Kidney capillary endothelial cell (primary cell): Measurements from ENCODE around the gene PXDC1.
"Not testable (repeated sequence)": the region's sequence is repeated elsewhere in the genome, so short reads cannot be mapped to it uniquely, and the experiment has no call there.

Experiments
- DNase-seq: peaks from one replicate; pipeline ENCODE4 v3.0.0-alpha.2; 2018; ENCODE audit warnings: low spot score

PXDC1 gene

GRCh38 chr6:3731700-3732099 lies 19.8 kb downstream of the PXDC1 start:
- DNase-seq: no peak

- DNase-seq: no peak
Observed at GRCh38 chr6:3729603-3730344, 21.7 kb downstream of the PXDC1 start.

GRCh38 chr6:3727593-3728108 lies 23.9 kb downstream of the PXDC1 start:
- DNase-seq: no peak

GRCh38 chr6:3727036-3727435 lies 24.5 kb downstream of the PXDC1 start:
- DNase-seq: no peak

GRCh38 chr6:3726421-3726820 lies 25.1 kb downstream of the PXDC1 start:
- DNase-seq: no peak

- no peak for DNase-seq
Observed at GRCh38 chr6:3725145-3726047, 26.1 kb downstream of the PXDC1 start.

- DNase-seq: no peak
Observed at GRCh38 chr6:3724451-3725144, 26.9 kb downstream of the PXDC1 start.

- DNase-seq: no peak
Observed at GRCh38 chr6:3723966-3724365, 27.5 kb downstream of the PXDC1 start.

GRCh38 chr6:3723251-3723650 lies 28.3 kb downstream of the PXDC1 start:
- DNase-seq: no peak

- no peak for DNase-seq
Observed at GRCh38 chr6:3722785-3723184, 28.7 kb downstream of the PXDC1 start.

GRCh38 chr6:3721810-3722621 lies 29.5 kb downstream of the PXDC1 start:
- DNase-seq: no peak

GRCh38 chr6:3720770-3721169 lies 30.7 kb downstream of the PXDC1 start:
- not testable (repeated sequence) for DNase-seq

- no peak for DNase-seq
Observed at GRCh38 chr6:3719462-3720308, 31.8 kb downstream of the PXDC1 start.

GRCh38 chr6:3718407-3718806 lies 33.1 kb downstream of the PXDC1 start:
- DNase-seq: no peak

- no peak for DNase-seq
Observed at GRCh38 chr6:3715285-3715684, 36.2 kb downstream of the PXDC1 start.

- no peak for DNase-seq
Observed at GRCh38 chr6:3714768-3715167, 36.7 kb downstream of the PXDC1 start.

GRCh38 chr6:3714111-3714510 lies 37.4 kb downstream of the PXDC1 start:
- no peak for DNase-seq

- DNase-seq: no peak
Observed at GRCh38 chr6:3712827-3713665, 38.5 kb downstream of the PXDC1 start.

- DNase-seq: no peak
Observed at GRCh38 chr6:3711776-3712175, 39.7 kb downstream of the PXDC1 start.

GRCh38 chr6:3710403-3710802 lies 41.1 kb downstream of the PXDC1 start:
- DNase-seq: no peak
